Activated CD4-positive, alpha-beta T cell treated with anti-CD3 and anti-CD28 coated beads for 36 hours (primary cell): ENCODE measurements around the gene LRRC55. TPM values are rescaled to one million over a fixed set of nuclear protein-coding genes. Genes with fewer than 3 reads are reported as not detected.

Experiments used
- ATAC-seq: fragments of 200-7000 bp; cut with Tn5 transposase; one replicate; pipeline ENCODE4 v1.10.0; 2021; ENCODE audit warnings: mild to moderate bottlenecking, moderate library complexity
- CTCF ChIA-PET: fragments of 350-600 bp; sonication (Branson Sonifier 250); formaldehyde crosslinking; loops from one replicate; lab custom pipeline; 2021; ENCODE audit warnings: antibody characterized with exemption; lab: Charles Lee
- POLR2A ChIA-PET: fragments of 350-600 bp; sonication (Branson Sonifier 250); formaldehyde crosslinking; loops from one replicate; lab custom pipeline; 2021; ENCODE audit warnings: antibody characterized with exemption, inconsistent platforms; lab: Charles Lee
- DNase-seq: peaks from one replicate; pipeline ENCODE4 v3.0.0-alpha.2; 2020
- H3K27ac Mint-ChIP-seq: one replicate; pipeline ENCODE4 v1.8.0; 2021; ENCODE audit warnings: mixed read lengths
- H3K27me3 Mint-ChIP-seq: one replicate; pipeline ENCODE4 v1.8.0; 2021; ENCODE audit warnings: mixed read lengths
- H3K36me3 Mint-ChIP-seq: one replicate; pipeline ENCODE4 v1.8.0; 2021; ENCODE audit warnings: low read depth, mixed read lengths
- H3K4me1 Mint-ChIP-seq: one replicate; pipeline ENCODE4 v1.8.0; 2021; ENCODE audit warnings: mixed read lengths
- H3K4me3 Mint-ChIP-seq: one replicate; pipeline ENCODE4 v1.8.0; 2021; ENCODE audit warnings: mild to moderate bottlenecking, moderate library complexity, mixed read lengths
- H3K9me3 Mint-ChIP-seq: one replicate; pipeline ENCODE4 v1.8.0; 2021; ENCODE audit warnings: low read depth, mixed read lengths
- intact Hi-C, 2 experiments: fragments of 100-400 bp; cut with DNase I in 1 of 2; cut with micrococcal nuclease in 1 of 2; formaldehyde crosslinking; loops; one replicate each; pipeline versions ENCODE4 v1.14.2 to v1.15.1; 2022 to 2024; cut with DNase I, micrococcal nuclease
- total RNA-seq, 2 experiments: library from RNA; stranded (reverse); gene quantifications; one replicate each; pipeline ENCODE4 v1.2.3, GENCODE V29; 2021

Gene LRRC55
- total RNA-seq, 2 experiments from 2014 or later: not detected

DNA sequence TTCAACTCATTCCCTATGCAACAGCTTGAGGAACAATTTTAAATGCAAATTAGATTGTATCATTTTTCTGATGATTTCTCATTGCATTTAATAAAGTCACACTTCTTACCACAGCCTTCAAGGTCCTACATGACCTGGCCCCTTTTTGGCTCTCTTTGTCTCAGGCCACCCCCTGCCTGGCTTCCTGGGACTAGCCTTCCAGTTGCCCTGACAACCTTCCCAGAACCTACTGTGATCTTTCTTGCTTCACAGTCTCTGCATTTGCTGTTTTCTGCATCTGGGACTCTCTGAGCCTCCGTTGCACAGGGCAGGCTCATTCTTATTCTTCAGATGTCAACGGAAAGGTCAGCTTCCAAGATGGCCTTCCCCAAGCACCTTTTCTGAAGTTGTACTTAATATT lies 42.4 kb downstream of the LRRC55 start:
- Mint-ChIP-seq H3K27me3 (peaks cover 7% of the 10 kb centered on the region), H3K27ac (no peak overlapping the region), H3K36me3 (no peaks in the 10 kb centered on the region), H3K4me1 (no peaks in the 10 kb centered on the region), H3K9me3 (no peaks in the 10 kb centered on the region), H3K4me3 (no peak overlapping the region)
- intact Hi-C loops: no loop called here
- ATAC-seq (no peak), DNase-seq (no peak)
- ChIA-PET CTCF (interaction anchor here (1.1 to 1.6 kb wide), 2 partner anchors 16 to 26 kb away, joined by 3 to 4 read pairs; no protein-coding TSS in a partner anchor), POLR2A (no interaction called here)

- POLR2A ChIA-PET: no interaction called here
- intact Hi-C loops: no loop called here
- no peaks in the 10 kb centered on the region for H3K9me3 Mint-ChIP-seq
Observed at GRCh38 chr11:57224537-57224936, 42.8 kb downstream of the LRRC55 start.

GRCh38 chr11:57228600-57228999 lies 46.8 kb downstream of the LRRC55 start:
- Mint-ChIP-seq H3K9me3 (no peaks in the 10 kb centered on the region), H3K4me3 (no peak overlapping the region), H3K27ac (no peak overlapping the region), H3K27me3 (peaks cover 40% of the 10 kb centered on the region), H3K4me1 (peaks cover 4% of the 10 kb centered on the region), H3K36me3 (no peaks in the 10 kb centered on the region)
- ChIA-PET CTCF (no interaction called here), POLR2A (no interaction called here)
- DNase-seq (no peak), ATAC-seq (no peak)
- intact Hi-C loops: no loop called here

More at GRCh38 chr11:57224537-57224936, 42.8 kb downstream of the LRRC55 start:
- CTCF ChIA-PET: interaction anchor here (1.1 to 1.6 kb wide), 2 partner anchors 16 to 25 kb away, joined by 3 to 4 read pairs; no protein-coding TSS in a partner anchor
- Mint-ChIP-seq H3K27me3 (peaks cover 8% of the 10 kb centered on the region), H3K4me3 (no peak overlapping the region), H3K4me1 (no peaks in the 10 kb centered on the region), H3K36me3 (no peaks in the 10 kb centered on the region), H3K27ac (no peak overlapping the region)
- DNase-seq (no peak), ATAC-seq (no peak)

- DNase-seq (no peak), ATAC-seq (no peak)
- H3K9me3 Mint-ChIP-seq: no peaks in the 10 kb centered on the region
- H3K27me3 Mint-ChIP-seq: peaks cover 50% of the 10 kb centered on the region
- no peak overlapping the region for H3K4me3 Mint-ChIP-seq
- no peak overlapping the region for H3K27ac Mint-ChIP-seq
- ChIA-PET POLR2A (no interaction called here), CTCF (no interaction called here)
- H3K36me3 Mint-ChIP-seq: no peaks in the 10 kb centered on the region
- H3K4me1 Mint-ChIP-seq: peaks cover 4% of the 10 kb centered on the region
- intact Hi-C loops: no loop called here
Observed at GRCh38 chr11:57230316-57230715, 48.6 kb downstream of the LRRC55 start.

DNA sequence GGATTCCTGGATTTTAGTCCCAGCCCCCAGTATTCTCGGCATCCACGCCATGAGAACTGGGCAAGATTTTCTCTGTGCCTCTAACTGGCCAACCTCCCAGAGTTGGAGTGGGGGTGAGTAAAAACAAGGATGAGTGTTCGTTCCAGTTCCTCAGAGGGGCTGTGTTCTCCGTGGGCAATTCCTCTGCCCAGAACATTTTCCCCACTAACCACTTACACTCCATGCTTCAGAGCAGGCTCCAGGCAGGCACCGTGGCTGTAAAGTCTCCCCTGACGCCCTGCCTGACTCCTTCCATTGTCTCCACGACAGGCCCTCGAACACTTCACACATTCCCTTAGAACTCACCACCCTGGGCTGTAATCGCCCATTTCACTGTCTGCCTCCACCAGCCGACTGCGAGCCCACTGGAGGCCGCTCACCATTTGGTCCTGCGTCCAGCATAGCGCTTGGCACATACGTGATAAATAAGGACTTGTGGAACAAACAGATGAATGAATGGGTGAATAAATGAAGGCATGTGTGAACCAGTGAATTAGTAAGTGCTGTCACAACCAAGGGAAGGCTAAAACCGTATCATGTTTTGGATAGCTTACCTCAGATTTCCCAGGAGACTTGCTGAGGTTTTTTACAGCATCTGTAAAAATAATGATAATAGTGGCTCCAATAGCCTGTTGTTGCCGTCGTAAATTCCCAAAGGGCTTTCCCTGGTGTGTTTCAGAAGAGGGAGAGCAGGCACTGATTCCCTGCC lies 49.2 kb downstream of the LRRC55 start:
- H3K27me3 Mint-ChIP-seq: peaks cover 56% of the 10 kb centered on the region
- no peaks in the 10 kb centered on the region for H3K36me3 Mint-ChIP-seq
- H3K27ac Mint-ChIP-seq: no peak overlapping the region
- ChIA-PET CTCF (no interaction called here), POLR2A (no interaction called here)
- no peak for DNase-seq
- ATAC-seq: no peak
- no peaks in the 10 kb centered on the region for H3K9me3 Mint-ChIP-seq
- peaks cover 4% of the 10 kb centered on the region for H3K4me1 Mint-ChIP-seq
- no peak overlapping the region for H3K4me3 Mint-ChIP-seq
- intact Hi-C loops: no loop called here

DNA sequence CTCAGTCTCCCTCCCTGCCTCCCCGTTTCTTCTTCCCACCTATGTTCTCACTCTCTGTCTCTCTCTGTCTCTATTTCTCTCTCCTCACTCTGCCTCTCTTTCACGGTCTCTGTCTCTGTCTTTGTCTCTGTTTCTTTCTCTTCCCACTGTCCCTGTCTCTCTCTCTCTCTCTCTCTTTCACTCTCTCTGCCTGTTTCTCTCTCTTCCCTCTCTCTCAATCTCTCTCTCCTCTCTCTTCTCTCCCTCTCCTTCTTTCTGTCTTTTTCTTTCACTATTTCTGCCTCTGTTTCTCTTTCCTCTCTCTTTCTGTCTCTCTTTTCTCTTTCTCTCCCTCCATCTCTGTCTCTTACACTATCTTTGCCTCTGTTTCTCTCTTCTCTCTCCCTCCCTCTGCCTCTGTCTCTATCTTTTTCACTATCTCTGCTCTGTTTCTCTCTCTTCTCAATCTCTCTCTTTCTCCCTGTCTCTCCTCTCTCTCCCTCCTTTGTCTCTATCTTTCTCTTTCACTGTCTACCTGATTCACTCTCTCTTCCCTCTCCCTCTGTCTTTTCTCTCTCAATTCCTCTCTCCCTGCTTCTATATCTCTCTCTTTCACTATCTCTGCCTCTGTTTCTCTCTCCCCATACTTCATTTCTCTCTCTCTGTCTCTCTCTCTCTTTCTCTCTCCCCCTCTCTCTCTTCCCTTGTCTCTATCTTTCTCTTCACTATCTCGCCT lies 49.9 kb downstream of the LRRC55 start:
- POLR2A ChIA-PET: no interaction called here
- Mint-ChIP-seq H3K27me3 (peaks cover 62% of the 10 kb centered on the region), H3K27ac (no peak overlapping the region), H3K9me3 (no peaks in the 10 kb centered on the region), H3K4me3 (no peak overlapping the region), H3K36me3 (no peaks in the 10 kb centered on the region), H3K4me1 (peaks cover 4% of the 10 kb centered on the region)
- intact Hi-C loops: no loop called here
- ATAC-seq (no peak), DNase-seq (no peak)
- CTCF ChIA-PET: no interaction called here

DNA sequence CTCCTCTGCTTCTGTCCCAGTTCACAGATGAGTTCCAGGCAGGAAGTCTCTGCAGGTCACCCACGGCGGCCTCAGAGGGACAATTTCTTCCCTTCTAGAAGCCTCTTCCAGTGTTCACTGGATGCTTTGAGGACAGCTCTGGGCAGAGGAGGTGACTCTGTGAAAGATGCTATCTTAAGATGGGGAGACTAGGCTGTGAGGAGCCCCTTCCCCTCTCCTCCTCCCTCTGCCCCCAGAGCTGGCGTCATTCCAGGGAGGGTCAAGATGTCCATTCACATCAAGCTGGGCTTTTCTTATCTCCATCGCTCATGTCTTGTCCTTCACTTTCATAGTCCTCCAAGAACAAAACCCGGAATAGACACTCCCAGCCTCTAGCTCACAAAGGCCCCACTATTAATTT lies 51.9 kb downstream of the LRRC55 start:
- peaks cover 9% of the 10 kb centered on the region for H3K4me1 Mint-ChIP-seq
- H3K27ac Mint-ChIP-seq: no peak overlapping the region
- H3K36me3 Mint-ChIP-seq: no peaks in the 10 kb centered on the region
- ChIA-PET POLR2A (no interaction called here), CTCF (interaction anchor here (0.7 kb wide), 1 partner anchor 27 kb away, joined by 3 read pairs; no protein-coding TSS in a partner anchor)
- H3K4me3 Mint-ChIP-seq: no peak overlapping the region
- no peaks in the 10 kb centered on the region for H3K9me3 Mint-ChIP-seq
- no peak for DNase-seq
- H3K27me3 Mint-ChIP-seq: peaks cover 71% of the 10 kb centered on the region
- intact Hi-C loops: no loop called here
- no peak for ATAC-seq

- peaks cover 65% of the 10 kb centered on the region for H3K27me3 Mint-ChIP-seq
Observed at GRCh38 chr11:57235761-57236703, 54.3 kb downstream of the LRRC55 start.

DNA sequence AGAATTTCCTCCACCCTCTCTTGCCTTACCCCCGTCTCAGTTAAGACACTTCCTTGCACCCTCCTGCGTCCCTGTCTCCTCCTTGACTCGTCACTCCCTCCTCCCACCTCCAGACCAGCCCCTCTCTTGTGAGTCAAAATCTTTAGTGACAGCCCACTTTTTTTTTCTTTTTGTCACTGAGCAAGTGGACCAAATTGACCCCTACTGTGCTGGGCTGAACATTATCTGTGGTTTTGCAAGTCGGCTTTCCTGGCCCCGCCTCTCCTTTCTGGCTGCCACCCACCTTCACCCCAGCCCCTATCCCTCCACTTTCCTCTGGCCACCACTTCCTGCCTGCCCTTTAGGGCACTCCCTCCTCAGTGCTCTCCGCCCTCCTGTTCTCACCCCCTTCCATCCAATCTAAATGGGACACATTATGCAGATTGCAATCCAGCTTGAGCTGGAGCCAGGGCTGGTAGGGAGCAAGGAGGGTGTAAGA lies 55.5 kb downstream of the LRRC55 start, which contains the start of gene APLNR:
APLNR (minus strand) TSS at position 47 of the 478 bp plus-strand sequence. CDS start 246 bp downstream, outside the sequence.
- no peaks in the 10 kb centered on the region for H3K36me3 Mint-ChIP-seq
- H3K27me3 Mint-ChIP-seq: peaks cover 60% of the 10 kb centered on the region
- no peak within 1 kb of the TSS for H3K27ac Mint-ChIP-seq
- intact Hi-C loops: no loop called here
- no peak within 1 kb of the TSS for H3K4me3 Mint-ChIP-seq
- ATAC-seq: no peak
- ChIA-PET POLR2A (no interaction called here), CTCF (no interaction called here)
- no peak for DNase-seq
- no peaks in the 10 kb centered on the region for H3K9me3 Mint-ChIP-seq
- H3K4me1 Mint-ChIP-seq: peaks cover 5% of the 10 kb centered on the region

More at GRCh38 chr11:57235761-57236703, 54.3 kb downstream of the LRRC55 start:
- ChIA-PET CTCF (interaction anchor here (0.6 kb wide), 1 partner anchor 14 kb away, joined by 4 read pairs; no protein-coding TSS in a partner anchor), POLR2A (no interaction called here)
- H3K27ac Mint-ChIP-seq: no peak overlapping the region
- no peak overlapping the region for H3K4me3 Mint-ChIP-seq
- intact Hi-C loops: no loop called here
- DNase-seq (no peak), ATAC-seq (no peak)
- H3K36me3 Mint-ChIP-seq: no peaks in the 10 kb centered on the region
- peaks cover 9% of the 10 kb centered on the region for H3K4me1 Mint-ChIP-seq
- no peaks in the 10 kb centered on the region for H3K9me3 Mint-ChIP-seq

DNA sequence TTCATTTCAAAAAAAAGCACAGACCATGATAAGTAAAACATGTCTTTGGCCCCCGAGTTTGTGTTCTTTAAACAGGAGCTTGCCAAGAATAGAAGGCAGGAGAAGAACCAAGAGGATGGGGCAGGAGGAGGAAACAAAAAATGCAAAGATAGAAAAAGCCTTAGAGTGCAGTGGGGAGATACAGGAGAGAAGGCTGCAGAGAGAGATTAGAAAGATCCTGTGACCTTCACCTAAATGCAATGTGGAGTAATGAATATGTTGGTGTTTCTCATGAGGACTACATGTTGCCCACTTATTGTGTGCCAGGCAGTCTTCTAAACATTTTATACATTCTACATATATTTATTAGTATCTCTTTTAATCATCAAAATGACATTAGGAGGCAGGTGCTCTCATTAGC lies 57.6 kb downstream of the LRRC55 start:
- Mint-ChIP-seq H3K9me3 (no peaks in the 10 kb centered on the region), H3K27ac (no peak overlapping the region), H3K36me3 (no peaks in the 10 kb centered on the region), H3K27me3 (peaks cover 47% of the 10 kb centered on the region), H3K4me1 (peaks cover 5% of the 10 kb centered on the region), H3K4me3 (no peak overlapping the region)
- ChIA-PET CTCF (no interaction called here), POLR2A (no interaction called here)
- DNase-seq: no peak
- intact Hi-C loops: no loop called here
- ATAC-seq: no peak

DNA sequence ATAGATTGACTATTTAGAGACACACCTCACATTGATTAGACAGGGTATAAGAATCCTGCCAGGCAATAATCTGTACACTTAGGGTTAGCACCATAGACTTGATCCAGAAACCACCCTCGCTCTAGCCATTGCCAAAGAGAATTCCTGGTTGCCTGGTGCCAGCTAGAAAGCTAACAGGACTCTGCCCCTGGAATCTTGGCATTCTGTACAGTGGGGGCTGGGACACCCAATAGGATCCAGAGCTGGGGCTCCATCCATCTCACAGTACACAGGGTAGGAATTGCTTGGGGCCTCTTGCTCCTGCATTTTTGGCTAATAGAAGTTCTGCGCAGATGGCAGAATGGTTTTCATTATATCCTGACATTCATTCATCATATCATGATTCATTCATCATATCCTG lies 58.3 kb downstream of the LRRC55 start:
- Mint-ChIP-seq H3K4me1 (peaks cover 10% of the 10 kb centered on the region), H3K9me3 (no peaks in the 10 kb centered on the region), H3K4me3 (no peak overlapping the region), H3K27me3 (peaks cover 41% of the 10 kb centered on the region), H3K36me3 (no peaks in the 10 kb centered on the region), H3K27ac (no peak overlapping the region)
- ATAC-seq (no peak), DNase-seq (no peak)
- POLR2A ChIA-PET: no interaction called here
- CTCF ChIA-PET: interaction anchor here (0.6 to 1.2 kb wide), 3 partner anchors 14 to 19 kb away, joined by 3 read pairs; no protein-coding TSS in a partner anchor
- intact Hi-C loops: no loop called here
